ENCODE data around the gene THAP11. TPM values are rescaled to one million over a fixed set of nuclear protein-coding genes. Genes with fewer than 3 reads are reported as not detected.

Gene THAP11
- total RNA-seq: 10 to 100 TPM; 29.0 to 62.7 (median 44.6) TPM
- 100 to 1,000 TPM; 134 to 204 TPM for polyA plus RNA-seq
- 38.5 reads per million, percentile 65 among the genes with 10 or more reads in this experiment for total RNA-seq

- Histone ChIP-seq H3K9me3 (ENCODE audit: control insufficient read depth in 2 of 3, low read length in 3 of 3) (no peaks in the 10 kb centered on the region), H3K4me1 (ENCODE audit: control insufficient read depth in 2 of 2, insufficient read depth in 2 of 2, low read length in 2 of 2) (peaks cover 34 to 36% of the 10 kb centered on the region in 2 donors), H3K27ac (ENCODE audit: low read depth, low read length) (peak within 1 kb of the TSS; percentile 99), H3K36me3 (ENCODE audit: control insufficient read depth in 2 of 3, insufficient read depth in 3 of 3, low read length in 3 of 3) (peaks cover 0 to 3% (median 0%) of the 10 kb centered on the region in 3 experiments), H3K27me3 (ENCODE audit: control insufficient read depth in 2 of 2, insufficient read depth in 2 of 2, low read length in 2 of 2) (no peaks in the 10 kb centered on the region), H3K4me3 (ENCODE audit: low read length) (peak within 1 kb of the TSS; percentile 100)
- peak; percentile 76 for ATAC-seq
- DNase-seq: peak; percentile 91 to 99 (median 96)
- ChIA-PET CTCF (interaction anchor here (0.9 to 1.2 kb wide), 2 partner anchors 26 to 29 kb away, joined by 4 to 10 read pairs; no protein-coding TSS in a partner anchor), POLR2A (interaction anchor here (0.6 to 6.4 kb wide), 5 partner anchors 33 to 158 kb away, joined by 3 to 35 read pairs (median 4); partner anchors contain the start of genes PSMB10, RANBP10 and TSNAXIP1)
- H3K27ac Mint-ChIP-seq: peak within 1 kb of the TSS; percentile 94 to 98 (median 97)
- no peaks in the 10 kb centered on the region for H3K9me3 Mint-ChIP-seq
- intact Hi-C loops (cut with micrococcal nuclease): loop anchor here (1.0 to 10.0 kb wide), 18 partner anchors 9 to 659 kb away; partner anchors contain the start of genes ATP6V0D1 (in 2 of the 2), CTCF (in 2 of the 2), EDC4 (in 2 of the 2) and GFOD2 (in 2 of the 2)
- peak within 1 kb of the TSS; percentile 94 to 97 (median 96) for H3K4me3 Mint-ChIP-seq
- H3K27me3 Mint-ChIP-seq: no peaks in the 10 kb centered on the region
- peaks cover 18 to 41% (median 36%) of the 10 kb centered on the region in 7 donors for H3K4me1 Mint-ChIP-seq
- peaks cover 0 to 16% (median 0%) of the 10 kb centered on the region in 5 donors for H3K36me3 Mint-ChIP-seq
These were observed at the start of gene THAP11 for GRCh38 chr16:67841816-67842508. Gene THAP11, plus strand, starts transcription at chr16:67842320. Its CDS starts 235 bp downstream, at chr16:67842555.

GRCh38 chr16:67796099-67796718 lies 45.9 kb upstream of the THAP11 start:
- DNase-seq (no peak), ATAC-seq (no peak)
- Histone ChIP-seq H3K27ac (ENCODE audit: low read depth, low read length) (no peak overlapping the region), H3K4me3 (ENCODE audit: low read length) (no peak overlapping the region), H3K9me3 (ENCODE audit: control insufficient read depth in 2 of 3, low read length in 3 of 3) (no peaks in the 10 kb centered on the region), H3K36me3 (ENCODE audit: control insufficient read depth in 2 of 3, insufficient read depth in 3 of 3, low read length in 3 of 3) (peaks cover 0 to 21% (median 0%) of the 10 kb centered on the region in 3 experiments), H3K27me3 (ENCODE audit: control insufficient read depth in 2 of 2, insufficient read depth in 2 of 2, low read length in 2 of 2) (no peaks in the 10 kb centered on the region), H3K4me1 (ENCODE audit: control insufficient read depth in 2 of 2, insufficient read depth in 2 of 2, low read length in 2 of 2) (peaks cover 3 to 4% of the 10 kb centered on the region in 2 donors)
- Mint-ChIP-seq H3K27ac (peak overlapping the region in 8 of 9 donors; percentile 1 to 75 (median 30)), H3K9me3 (peaks cover 0 to 2% (median 0%) of the 10 kb centered on the region in 11 donors), H3K27me3 (no peaks in the 10 kb centered on the region), H3K4me1 (peaks cover 28 to 50% (median 42%) of the 10 kb centered on the region in 7 donors), H3K36me3 (peaks cover 4 to 35% (median 8%) of the 10 kb centered on the region in 5 donors), H3K4me3 (no peak overlapping the region)
- intact Hi-C loops (cut with micrococcal nuclease): no loop called here
- CTCF ChIA-PET: interaction anchor here (1.2 kb wide), 1 partner anchor 21 kb away, joined by 3 read pairs; no protein-coding TSS in a partner anchor
- POLR2A ChIA-PET: interaction anchor here (0.7 to 1.1 kb wide), 2 partner anchors 10 to 11 kb away, joined by 3 to 5 read pairs; partner anchors contain the start of genes RANBP10 and TSNAXIP1

- peak; percentile 36 for ATAC-seq
- ChIA-PET CTCF (interaction anchor here (0.5 to 4.3 kb wide), 3 partner anchors 15 to 280 kb away, joined by 3 to 29 read pairs (median 5); no protein-coding TSS in a partner anchor), POLR2A (interaction anchor here (0.6 to 1.7 kb wide), 3 partner anchors 8 to 217 kb away, joined by 3 to 7 read pairs (median 4); partner anchors contain the start of gene GFOD2)
- Histone ChIP-seq H3K27ac (ENCODE audit: low read depth, low read length) (no peak overlapping the region), H3K27me3 (ENCODE audit: control insufficient read depth in 2 of 2, insufficient read depth in 2 of 2, low read length in 2 of 2) (no peaks in the 10 kb centered on the region), H3K9me3 (ENCODE audit: control insufficient read depth in 2 of 3, low read length in 3 of 3) (no peaks in the 10 kb centered on the region), H3K4me3 (ENCODE audit: low read length) (no peak overlapping the region), H3K36me3 (ENCODE audit: control insufficient read depth in 2 of 3, insufficient read depth in 3 of 3, low read length in 3 of 3) (peaks cover 0 to 21% (median 0%) of the 10 kb centered on the region in 3 experiments), H3K4me1 (ENCODE audit: control insufficient read depth in 2 of 2, insufficient read depth in 2 of 2, low read length in 2 of 2) (peaks cover 28 to 37% of the 10 kb centered on the region in 2 donors)
- Mint-ChIP-seq H3K27ac (peak overlapping the region in 8 of 9 donors; percentile 28 to 78 (median 62)), H3K4me3 (peak overlapping the region in 3 of 10 donors; percentile 5 to 76 (median 56)), H3K27me3 (no peaks in the 10 kb centered on the region), H3K9me3 (peaks cover 0 to 2% (median 0%) of the 10 kb centered on the region in 11 donors), H3K4me1 (peaks cover 45 to 81% (median 73%) of the 10 kb centered on the region in 7 donors), H3K36me3 (peaks cover 4 to 48% (median 14%) of the 10 kb centered on the region in 5 donors)
- no peak for DNase-seq
- intact Hi-C loops (cut with micrococcal nuclease): loop anchor here (10.0 kb wide), 1 partner anchor 644 kb away; the partner anchor contains the start of gene SMPD3 (in 2 of the 2)
These were observed 41.7 kb upstream of the THAP11 start for GRCh38 chr16:67800338-67800926.

- H3K9me3 ChIP-seq (ENCODE audit: control insufficient read depth in 2 of 3, low read length in 3 of 3): no peaks in the 10 kb centered on the region
- no peaks in the 10 kb centered on the region for H3K27me3 Mint-ChIP-seq
- ChIA-PET POLR2A (interaction anchor here (0.6 to 1.7 kb wide), 7 partner anchors 8 to 531 kb away, joined by 3 to 7 read pairs (median 4); partner anchors contain the start of gene GFOD2), CTCF (interaction anchor here (0.6 to 4.3 kb wide), 6 partner anchors 14 to 280 kb away, joined by 3 to 29 read pairs (median 4); no protein-coding TSS in a partner anchor)
- peaks cover 45 to 84% (median 77%) of the 10 kb centered on the region in 7 donors for H3K4me1 Mint-ChIP-seq
- H3K27ac ChIP-seq (ENCODE audit: low read depth, low read length): no peak overlapping the region
- peak overlapping the region in 7 of 9 donors; percentile 12 to 83 (median 76) for H3K27ac Mint-ChIP-seq
- H3K36me3 Mint-ChIP-seq: peaks cover 4 to 50% (median 14%) of the 10 kb centered on the region in 5 donors
- H3K4me1 ChIP-seq (ENCODE audit: control insufficient read depth in 2 of 2, insufficient read depth in 2 of 2, low read length in 2 of 2): peaks cover 33 to 42% of the 10 kb centered on the region in 2 donors
- H3K9me3 Mint-ChIP-seq: peaks cover 0 to 2% (median 0%) of the 10 kb centered on the region in 11 donors
- no peaks in the 10 kb centered on the region for H3K27me3 ChIP-seq (ENCODE audit: control insufficient read depth in 2 of 2, insufficient read depth in 2 of 2, low read length in 2 of 2)
- peak overlapping the region; percentile 26 for H3K4me3 ChIP-seq (ENCODE audit: low read length)
- DNase-seq (no peak), ATAC-seq (no peak)
- intact Hi-C loops (cut with micrococcal nuclease): loop anchor here (10.0 kb wide), 1 partner anchor 644 kb away; the partner anchor contains the start of gene SMPD3 (in 2 of the 2)
- H3K36me3 ChIP-seq (ENCODE audit: control insufficient read depth in 2 of 3, insufficient read depth in 3 of 3, low read length in 3 of 3): peaks cover 0 to 24% (median 0%) of the 10 kb centered on the region in 3 experiments
- H3K4me3 Mint-ChIP-seq: peak overlapping the region; percentile 48 to 76 (median 66)
These were observed 40.9 kb upstream of the THAP11 start for GRCh38 chr16:67801241-67801640.

GRCh38 chr16:67801883-67802282 lies 40.2 kb upstream of the THAP11 start:
- CTCF ChIA-PET: interaction anchor here (0.6 to 4.3 kb wide), 5 partner anchors 14 to 281 kb away, joined by 3 to 29 read pairs (median 4); no protein-coding TSS in a partner anchor
- H3K4me1 Mint-ChIP-seq: peaks cover 38 to 80% (median 76%) of the 10 kb centered on the region in 7 donors
- H3K4me3 ChIP-seq (ENCODE audit: low read length): no peak overlapping the region

More at GRCh38 chr16:67801883-67802282, 40.2 kb upstream of the THAP11 start:
- POLR2A ChIA-PET: interaction anchor here (0.6 to 1.7 kb wide), 14 partner anchors 9 to 530 kb away, joined by 3 to 7 read pairs (median 4); partner anchors contain the start of genes ACD and GFOD2
- Mint-ChIP-seq H3K27me3 (no peaks in the 10 kb centered on the region), H3K36me3 (peaks cover 4 to 47% (median 14%) of the 10 kb centered on the region in 5 donors), H3K27ac (peak overlapping the region; percentile 3 to 83 (median 69)), H3K9me3 (peaks cover 0 to 2% (median 0%) of the 10 kb centered on the region in 11 donors), H3K4me3 (peak overlapping the region; percentile 48 to 76 (median 66))
- no peaks in the 10 kb centered on the region for H3K9me3 ChIP-seq (ENCODE audit: control insufficient read depth in 2 of 3, low read length in 3 of 3)
- no peaks in the 10 kb centered on the region for H3K27me3 ChIP-seq (ENCODE audit: control insufficient read depth in 2 of 2, insufficient read depth in 2 of 2, low read length in 2 of 2)
- H3K4me1 ChIP-seq (ENCODE audit: control insufficient read depth in 2 of 2, insufficient read depth in 2 of 2, low read length in 2 of 2): peaks cover 33 to 42% of the 10 kb centered on the region in 2 donors
- intact Hi-C loops (cut with micrococcal nuclease): loop anchor here (10.0 kb wide), 1 partner anchor 643 kb away; the partner anchor contains the start of gene SMPD3 (in 2 of the 2)
- DNase-seq (peak in 6 of 9 donors; percentile 35 to 57 (median 48)), ATAC-seq (no peak)
- H3K36me3 ChIP-seq (ENCODE audit: control insufficient read depth in 2 of 3, insufficient read depth in 3 of 3, low read length in 3 of 3): peaks cover 0 to 25% (median 0%) of the 10 kb centered on the region in 3 experiments
- H3K27ac ChIP-seq (ENCODE audit: low read depth, low read length): peak overlapping the region; percentile 6
